IMR-90 (cell line): ENCODE results near the gene TRHDE. TPM values are rescaled to one million over a fixed set of nuclear protein-coding genes. Genes with fewer than 3 reads are reported as not detected.

ENCODE experiments used
- ATAC-seq: fragments of 200-7000 bp; cut with Tn5 transposase; 2 replicates; pipeline ENCODE4 v1.9.1; 2020; ENCODE audit warnings: low read depth, mild to moderate bottlenecking, moderate library complexity
- BruUV-seq: library from RNA; stranded (reverse); fragments of 400-500 nt; replicated peaks from 2 replicates; lab custom pipeline; 2021; lab: Mats Ljungman, UMichigan
- CTCF ChIA-PET: fragments of 300-600 bp; formaldehyde crosslinking; extraction: SDS; loops from one replicate; lab custom pipeline; 2021; ENCODE audit warnings: antibody characterized with exemption; lab: Yijun Ruan, JAX
- POLR2A ChIA-PET: fragments of 300-600 bp; sonication (Branson Sonifier 250); formaldehyde crosslinking; loops from one replicate; lab custom pipeline; 2022; ENCODE audit warnings: antibody characterized with exemption; ENCODE audit not compliant: unreplicated experiment; lab: Charles Lee
- DNase-seq: peaks from one replicate; pipeline ENCODE4 v3.0.0; 2013
- H2AFZ ChIP-seq: replicated peaks from 2 replicates; pipeline ENCODE3; 2013; ENCODE audit warnings: low read length, mild to moderate bottlenecking; ENCODE audit not compliant: poor library complexity
- H2AK5ac ChIP-seq: 2 replicates; pipeline ENCODE4 v1.6.1; 2013; ENCODE audit warnings: low read depth, low read length, inconsistent platforms
- H2AK9ac ChIP-seq: replicated peaks from 2 replicates; pipeline ENCODE3; 2013; ENCODE audit warnings: mild to moderate bottlenecking, low read depth, low read length, moderate library complexity; ENCODE audit not compliant: poor library complexity
- H2BK120ac ChIP-seq: 2 replicates; pipeline ENCODE4 v1.6.1; 2013; ENCODE audit warnings: low read depth, low read length, inconsistent platforms
- H2BK15ac ChIP-seq: 3 replicates; pipeline ENCODE4 v1.6.1; 2013; ENCODE audit warnings: low read depth, low read length, inconsistent platforms
- H2BK20ac ChIP-seq: 2 replicates; pipeline ENCODE4 v1.6.1; 2013; ENCODE audit warnings: low read depth, mild to moderate bottlenecking, inconsistent platforms, low read length, moderate library complexity
- H2BK5ac ChIP-seq: 2 replicates; pipeline ENCODE4 v1.6.1; 2013; ENCODE audit warnings: mild to moderate bottlenecking, low read depth, low read length, inconsistent platforms; ENCODE audit not compliant: poor library complexity, severe bottlenecking
- H3K14ac ChIP-seq: replicated peaks from 2 replicates; pipeline ENCODE4 v1.6.1; 2013; ENCODE audit warnings: low read depth, low read length, inconsistent platforms
- H3K18ac ChIP-seq: 2 replicates; pipeline ENCODE4 v1.6.1; 2013; ENCODE audit warnings: low read depth, low read length, control low read depth
- H3K23ac ChIP-seq: 2 replicates; pipeline ENCODE4 v1.6.1; 2013; ENCODE audit warnings: low read depth, low read length, inconsistent platforms
- H3K27ac ChIP-seq: 2 replicates; pipeline ENCODE4 v1.5.1; 2013; ENCODE audit warnings: mild to moderate bottlenecking, control low read depth, low read length; ENCODE audit not compliant: insufficient read depth
- H3K27me3 ChIP-seq: 2 replicates; pipeline ENCODE4 v1.6.1; 2013; ENCODE audit warnings: low read length; ENCODE audit not compliant: control insufficient read depth, insufficient read depth
- H3K36me3 ChIP-seq: 2 replicates; pipeline ENCODE4 v1.6.1; 2013; ENCODE audit warnings: low read length, mixed read lengths; ENCODE audit not compliant: control insufficient read depth, insufficient read depth
- H3K4ac ChIP-seq: 2 replicates; pipeline ENCODE4 v1.6.1; 2013; ENCODE audit warnings: low read depth, low read length, inconsistent platforms
- H3K4me1 ChIP-seq: 2 replicates; pipeline ENCODE4 v1.6.1; 2013; ENCODE audit warnings: low read length, mixed read lengths; ENCODE audit not compliant: control insufficient read depth, insufficient read depth
- H3K4me2 ChIP-seq: 2 replicates; pipeline ENCODE4 v1.6.1; 2013; ENCODE audit warnings: low read depth, mild to moderate bottlenecking, control low read depth, low read length, moderate library complexity
- H3K4me3 ChIP-seq: 2 replicates; pipeline ENCODE4 v1.5.1; 2013; ENCODE audit warnings: low read depth, mild to moderate bottlenecking, control low read depth, low read length, moderate library complexity; ENCODE audit not compliant: insufficient read depth
- H3K56ac ChIP-seq: 2 replicates; pipeline ENCODE4 v1.6.1; 2013; ENCODE audit warnings: low read length, inconsistent platforms; ENCODE audit not compliant: insufficient read depth; ENCODE audit errors: extremely low read depth
- H3K79me1 ChIP-seq, 2 experiments: 2 replicates each; pipeline ENCODE4 v1.6.1; 2013; ENCODE audit warnings: low read length in 2 of 2, inconsistent platforms in 1 of 2, low read depth in 1 of 2
- H3K9ac ChIP-seq: 2 replicates; pipeline ENCODE4 v1.6.1; 2013; ENCODE audit warnings: low read depth, low read length, control low read depth
- H3K9me1 ChIP-seq: 2 replicates; pipeline ENCODE4 v1.6.1; 2013; ENCODE audit warnings: low read length, inconsistent platforms; ENCODE audit not compliant: insufficient read depth
- H3K9me3 ChIP-seq: 2 replicates; pipeline ENCODE4 v1.6.1; 2013; ENCODE audit warnings: low read length; ENCODE audit not compliant: control insufficient read depth, insufficient read depth
- H4K20me1 ChIP-seq: 2 replicates; pipeline ENCODE4 v1.6.1; 2013; ENCODE audit warnings: low read length, inconsistent platforms; ENCODE audit not compliant: insufficient read depth
- H4K5ac ChIP-seq: 2 replicates; pipeline ENCODE4 v1.6.1; 2013; ENCODE audit warnings: mild to moderate bottlenecking, low read depth, low read length, control low read depth
- H4K8ac ChIP-seq, 2 experiments: 2 replicates each; pipeline ENCODE4 v1.6.1; 2013; ENCODE audit warnings: low read depth in 2 of 2, low read length in 2 of 2, control low read depth in 1 of 2, inconsistent platforms in 1 of 2
- H4K91ac ChIP-seq: 2 replicates; pipeline ENCODE4 v1.6.1; 2013; ENCODE audit warnings: low read depth, low read length, inconsistent platforms; ENCODE audit not compliant: insufficient read depth
- ELK1 ChIP-seq: fragments of 150-350 bp; IDR thresholded peaks from 2 replicates; pipeline ENCODE4 v1.6.1; 2016; ENCODE audit warnings: low read depth, mild to moderate bottlenecking, low read length, moderate library complexity, borderline replicate concordance
- MAZ ChIP-seq: IDR thresholded peaks from 2 replicates; pipeline ENCODE4 v1.6.1; 2012; ENCODE audit warnings: low read depth, mild to moderate bottlenecking, low read length, improper control_type of control experiment, moderate library complexity, borderline replicate concordance
- WGBS, 2 experiments: methylation state at CpG; one replicate each; pipeline versions ENCODE4 v1.1.5 to v1.1.7; 2013; ENCODE audit warnings: missing lambda C conversion rate in 2 of 2; ENCODE audit not compliant: insufficient read length in 1 of 2; ENCODE audit errors: extremely low coverage in 2 of 2; 5-methylcytosine and 5-hydroxymethylcytosine counted together
- dilution Hi-C: fragments of 300-500 bp; cut with HindIII; formaldehyde crosslinking; loops from one replicate; pipeline ENCODE4 v1.14.3; 2018; ENCODE audit warnings: low sequenced_read_pairs; ENCODE audit not compliant: unreplicated experiment
- in situ Hi-C: fragments of 300-500 bp; cut with MboI; formaldehyde crosslinking; loops from 3 replicates; pipeline ENCODE4 v1.14.3; 2019; ENCODE audit warnings: low sequenced_read_pairs, inconsistent platforms, mixed read lengths
- intact Hi-C: fragments of 100-400 bp; cut with micrococcal nuclease; formaldehyde crosslinking; loops from 2 replicates; pipeline ENCODE4 v1.10.0; 2022
- polyA plus RNA-seq, 3 experiments: library from polyadenylated mRNA; depleted of rRNA; stranded (reverse); fragments of >200 nt; gene quantifications; 2 replicates each; pipeline ENCODE4 v1.2.3, GENCODE V29; 2012; ENCODE audit warnings: low replicate concordance in 1 of 3
- total RNA-seq: library from RNA; depleted of rRNA; stranded (reverse); fragments of >200 nt; gene quantifications from 2 replicates; pipeline ENCODE4 v1.2.3, GENCODE V29; 2012

The TRHDE gene
- total and polyA plus RNA-seq, 2 of the 4 experiments (the other 2 are of a cell fraction) = 33.7 to 65.1 TPM

DNA sequence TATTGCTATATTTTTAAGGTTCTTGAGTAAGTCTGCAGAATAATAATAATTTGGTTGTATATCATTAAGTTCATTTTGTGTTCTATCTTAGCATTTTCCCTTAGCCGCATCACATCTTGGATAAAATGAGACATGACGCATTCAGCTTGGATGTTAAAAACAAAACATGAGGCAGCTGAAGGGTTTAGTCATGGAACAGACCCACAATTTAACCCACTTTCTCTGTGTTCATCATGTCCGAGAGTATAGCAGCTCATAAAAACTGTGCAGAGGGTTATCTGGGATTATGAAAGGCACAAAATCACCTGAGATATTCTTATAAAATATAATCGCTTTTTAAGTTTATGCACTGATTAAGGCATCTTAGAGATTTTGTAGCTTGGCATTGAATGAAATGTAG, 219.3 kb downstream of the TRHDE start:
- dilution Hi-C loops = no loop called here
- Histone ChIP-seq H4K20me1 (no peaks in the 10 kb centered on the region), H3K56ac (no peak overlapping the region), H3K9me3 (no peaks in the 10 kb centered on the region), H2AK5ac (no peak overlapping the region), H3K4me3 (no peak overlapping the region), H2BK15ac (no peak overlapping the region), H2AK9ac (no peak overlapping the region), H2AFZ (no peak overlapping the region), H3K79me1 (peaks cover 9 to 17% of the 10 kb centered on the region in 2 experiments; a peak in 3 of 4 replicates), H2BK5ac (no peak overlapping the region), H3K27ac (no peak overlapping the region), H2BK20ac (no peak overlapping the region), H3K4me2 (no peak overlapping the region), H3K36me3 (peaks cover 1% of the 10 kb centered on the region; the same call in 1 of the 2 replicates), H3K9ac (no peak overlapping the region), H3K23ac (no peak overlapping the region), H3K27me3 (no peaks in the 10 kb centered on the region), H3K14ac (no peak overlapping the region), H3K18ac (no peak overlapping the region), H3K4me1 (no peaks in the 10 kb centered on the region), H2BK120ac (no peak overlapping the region), H4K5ac (no peak overlapping the region), H3K9me1 (no peaks in the 10 kb centered on the region), H4K8ac (no peak overlapping the region), H3K4ac (no peak overlapping the region), H4K91ac (no peak overlapping the region)
- ATAC-seq (no peak), DNase-seq (peak; percentile 66)
- TF ChIP-seq MAZ (no peak), ELK1 (no peak)
- BruUV-seq = no TSS peak
- CTCF ChIA-PET = interaction anchor here (0.6 to 1.2 kb wide), 2 partner anchors 12 to 20 kb away, joined by 3 to 5 read pairs; no protein-coding TSS in a partner anchor
- WGBS, 2 experiments = no CpG with 5 or more reads among the region's 4 CpGs
- POLR2A ChIA-PET = no interaction called here
- in situ Hi-C loops = no loop called here
- intact Hi-C loops = no loop called here
